SK-MEL-5 (cell line): ENCODE measurements around the gene EARS2. TPM values are rescaled to one million over a fixed set of nuclear protein-coding genes. Genes with fewer than 3 reads are reported as not detected.

Experiments used
- DNase-seq: peaks from one replicate; pipeline ENCODE4 v3.0.0-alpha.2; 2016; ENCODE audit warnings: low read depth, low spot score
- in situ Hi-C: cut with HindIII; loops from 2 replicates; pipeline ENCODE4 v1.10.0; 2016; ENCODE audit warnings: low sequenced_read_pairs, high pct_unique_total_duplicates, low pct_unique_long_range_greater_than_20kb
- total RNA-seq: library from RNA; depleted of rRNA; stranded (reverse); fragments of >200 nt; shearing (Covaris generic); gene quantifications from 2 replicates; pipeline ENCODE4 v1.2.3, GENCODE V29; 2014; rRNA removed

The EARS2 gene
- total RNA-seq, 1 experiment from 2014 or later, result 41.9 TPM

GRCh38 chr16:23476289-23476688 is 80.9 kb downstream of the EARS2 start:
- DNase-seq, result no peak
- in situ Hi-C loops, result no loop called here

Other genes starting within 250 kb of the EARS2 start
- 15.1 and 16.7 TPM in 2 replicates for gene COG7, start 104.2 kb downstream of the EARS2 start, total RNA-seq
- 43.6 and 58.0 TPM in 2 replicates for gene GGA2, start 46.9 kb downstream of the EARS2 start, total RNA-seq
- gene UBFD1, start 377 bp upstream of the EARS2 start, total RNA-seq, result 41.7 and 53.1 TPM in 2 replicates
- gene NDUFAB1, start 39.0 kb upstream of the EARS2 start, total RNA-seq, result 182 and 201 TPM in 2 replicates
- 21.1 and 28.8 TPM in 2 replicates for gene PALB2, start 84.0 kb upstream of the EARS2 start, total RNA-seq
- 70.6 and 75.6 TPM in 2 replicates for gene DCTN5, start 84.1 kb upstream of the EARS2 start, total RNA-seq
- 14.3 and 16.6 TPM in 2 replicates for gene PLK1, start 121.5 kb upstream of the EARS2 start, total RNA-seq
- not detected in 2 replicates for gene ERN2, start 155.9 kb upstream of the EARS2 start, total RNA-seq
- gene CHP2, start 197.7 kb upstream of the EARS2 start, total RNA-seq, result not detected in 2 replicates